Kidney (tissue), 14 donors: Measurements from ENCODE around the gene TSBP1. TPM values are rescaled to one million over a fixed set of nuclear protein-coding genes. Genes with fewer than 3 reads are reported as not detected.

Source experiments
- DNase-seq, 5 donors: peaks; one replicate each; pipeline ENCODE4 v3.0.0-alpha.2; 2013 to 2020
- FAIRE-seq: peaks from 2 replicates; lab custom pipeline; 2012; peaks lifted over from hg19 to GRCh38; lab: Jason Lieb, UNC
- H3K27ac ChIP-seq, 2 donors: one replicate each; pipeline ENCODE4 v1.7.0; 2013; ENCODE audit warnings: low read depth in 2 of 2, low read length in 2 of 2, inconsistent platforms in 1 of 2
- H3K27me3 ChIP-seq: one replicate; pipeline ENCODE4 v1.7.1; 2013; ENCODE audit warnings: low read length, inconsistent platforms; ENCODE audit not compliant: control insufficient read depth, insufficient read depth
- H3K36me3 ChIP-seq, 3 donors: one replicate each; pipeline versions ENCODE4 v1.7.0 to v1.7.1; 2013; ENCODE audit warnings: low read length in 3 of 3, control low read depth in 1 of 3, inconsistent platforms in 1 of 3; ENCODE audit not compliant: insufficient read depth in 3 of 3, control insufficient read depth in 2 of 3
- H3K4me1 ChIP-seq, 3 donors: one replicate each; pipeline versions ENCODE4 v1.7.0 to v1.7.1; 2013; ENCODE audit warnings: low read length in 3 of 3, inconsistent platforms in 1 of 3, low read depth in 1 of 3; ENCODE audit not compliant: control insufficient read depth in 2 of 3, insufficient read depth in 2 of 3
- H3K4me3 ChIP-seq, 3 donors: one replicate each; pipeline versions ENCODE4 v1.7.0 to v1.8.1; 2013; ENCODE audit warnings: low read length in 3 of 3, control low read depth in 1 of 3, inconsistent platforms in 1 of 3
- H3K9ac ChIP-seq, 3 donors: one replicate each; pipeline versions ENCODE4 v1.7.0 to v1.7.1; 2013; ENCODE audit warnings: low read length in 3 of 3, control low read depth in 1 of 3, inconsistent platforms in 1 of 3
- H3K9me3 ChIP-seq, 3 donors: one replicate each; pipeline versions ENCODE4 v1.7.0 to v1.7.1; 2013; ENCODE audit warnings: low read length in 3 of 3, control low read depth in 1 of 3, inconsistent platforms in 1 of 3; ENCODE audit not compliant: control insufficient read depth in 2 of 3, insufficient read depth in 1 of 3
- CTCF ChIP-seq: IDR thresholded peaks from 3 replicates; pipeline ENCODE4 v1.5.1; 2012; ENCODE audit warnings: mild to moderate bottlenecking, moderate library complexity, borderline replicate concordance; ENCODE audit not compliant: insufficient read depth; ENCODE audit errors: extremely low read depth
- intact Hi-C: fragments of 100-400 bp; cut with DNase I; formaldehyde crosslinking; loops from one replicate; pipeline ENCODE4 v1.11.1; 2022
- polyA plus RNA-seq: library from polyadenylated mRNA; stranded (reverse); fragments of 350-450 nt; fragmentation: Illumina TruSeq; extraction: RNeasy Lipid Tissue Mini Kit (QIAGEN cat#74804); gene quantifications from one replicate; pipeline ENCODE4 v1.2.3, GENCODE V29; 2014; ENCODE audit warnings: low read depth, low replicate concordance; ENCODE audit not compliant: insufficient read depth
- total RNA-seq: library from RNA; stranded (reverse); fragmentation: NEBNext Ultra II Directional; extraction: Animal tissue kit (Norgen Biotek cat#: 25700); gene quantifications from one replicate; pipeline ENCODE4 v1.2.1, GENCODE V29; 2021
- donor health status: control.
- donor health status: control.
- donor health status: control.
- donor health status: control.
- donor health status: control.
- donor health status: DM: yes; HTN: yes; CAD: no.
- donor health status: Normal renal cell carcinoma (clear cell type).

Gene TSBP1
- total and polyA plus RNA-seq, 2 donors from 2014 or later, result not detected

- no peak for TF ChIP-seq CTCF
- no peak overlapping the region for H3K27ac ChIP-seq
- no peak overlapping the region for H3K9ac ChIP-seq
- H3K4me3 ChIP-seq, result no peak overlapping the region
- H3K36me3 ChIP-seq, result no peaks in the 10 kb centered on the region
- no peaks in the 10 kb centered on the region for H3K4me1 ChIP-seq
- no peaks in the 10 kb centered on the region for H3K9me3 ChIP-seq
- no peaks in the 10 kb centered on the region for H3K27me3 ChIP-seq
- FAIRE-seq, result no peak
- intact Hi-C loops, result no loop called here
- DNase-seq, result no peak
Observed at GRCh38 chr6:32249262-32249661, 122.4 kb downstream of the TSBP1 start.

GRCh38 chr6:32247401-32247800, 124.3 kb downstream of the TSBP1 start:
- Histone ChIP-seq H3K27me3 (no peaks in the 10 kb centered on the region), H3K4me3 (no peak overlapping the region), H3K36me3 (no peaks in the 10 kb centered on the region), H3K9me3 (no peaks in the 10 kb centered on the region), H3K4me1 (peaks cover 0 to 3% (median 0%) of the 10 kb centered on the region in 3 donors), H3K9ac (no peak overlapping the region), H3K27ac (no peak overlapping the region)
- FAIRE-seq, result no peak
- peak in 3 of 5 donors; percentile 17 to 43 (median 40) for DNase-seq
- no peak for TF ChIP-seq CTCF
- intact Hi-C loops, result no loop called here

- no peaks in the 10 kb centered on the region for H3K9me3 ChIP-seq
- peak overlapping the region in 1 of 3 donors; percentile 16 for H3K4me3 ChIP-seq
- peak; percentile 88 to 94 (median 90) for DNase-seq
- TF ChIP-seq CTCF, result peak; percentile 90
- H3K27ac ChIP-seq, result no peak overlapping the region
- intact Hi-C loops, result no loop called here
- H3K9ac ChIP-seq, result no peak overlapping the region
- no peak for FAIRE-seq
- H3K4me1 ChIP-seq, result peaks cover 0 to 3% (median 0%) of the 10 kb centered on the region in 3 donors
- no peaks in the 10 kb centered on the region for H3K27me3 ChIP-seq
- H3K36me3 ChIP-seq, result no peaks in the 10 kb centered on the region
Observed at GRCh38 chr6:32244946-32245398, 126.7 kb downstream of the TSBP1 start.

- FAIRE-seq, result no peak
- no peaks in the 10 kb centered on the region for H3K9me3 ChIP-seq
- DNase-seq, result no peak
- peaks cover 0 to 3% (median 0%) of the 10 kb centered on the region in 3 donors for H3K4me1 ChIP-seq
- H3K4me3 ChIP-seq, result no peak overlapping the region
- H3K27ac ChIP-seq, result no peak overlapping the region
- no peaks in the 10 kb centered on the region for H3K36me3 ChIP-seq
- intact Hi-C loops, result no loop called here
- TF ChIP-seq CTCF, result no peak
- no peak overlapping the region for H3K9ac ChIP-seq
- no peaks in the 10 kb centered on the region for H3K27me3 ChIP-seq
Observed at GRCh38 chr6:32244270-32244669, 127.4 kb downstream of the TSBP1 start.
